A549 (cell line): Measurements from ENCODE around the gene PODXL2.

Experiments
- CHD2 ChIP-seq: fragments of 150-350 bp; IDR thresholded peaks from 2 replicates; pipeline ENCODE4 v1.6.1; 2014; ENCODE audit warnings: low read length; ENCODE audit not compliant: partially characterized antibody
- ESRRA ChIP-seq: fragments of 150-350 bp; IDR thresholded peaks from 2 replicates; pipeline ENCODE4 v1.6.1; 2014; ENCODE audit warnings: mild to moderate bottlenecking, low read length, borderline replicate concordance
- MAFK ChIP-seq: fragments of 450-650 bp; IDR thresholded peaks from 2 replicates; pipeline ENCODE4 v1.6.1; 2014; ENCODE audit not compliant: partially characterized antibody
- POLR2A ChIP-seq: IDR thresholded peaks from 2 replicates; pipeline ENCODE4 v1.6.1; 2012; ENCODE audit warnings: mild to moderate bottlenecking, low read length
- POLR2AphosphoS2 ChIP-seq: conservative IDR thresholded peaks from 2 replicates; pipeline ENCODE4 v1.6.1; 2012; ENCODE audit warnings: low read length, improper control_type of control experiment, inconsistent platforms
- RAD21 ChIP-seq, 2 experiments: fragments of >200 bp in 1 of 2; sonication (Bioruptor Twin) in 1 of 2; formaldehyde crosslinking in 1 of 2; IDR thresholded peaks in 1 of 2; conservative IDR thresholded peaks in 1 of 2; 2 replicates in 1 of 2; 3 replicates in 1 of 2; pipeline ENCODE4 v1.6.1; 2012 to 2018; ENCODE audit warnings: inconsistent platforms in 1 of 2
- REST ChIP-seq: fragments of 200-600 bp; sonication (generic); IDR thresholded peaks from 2 replicates; pipeline ENCODE4 v1.6.1; 2016; ENCODE audit warnings: antibody characterized with exemption, mild to moderate bottlenecking, moderate library complexity
- SMC3 ChIP-seq: fragments of >200 bp; sonication (Bioruptor Twin); formaldehyde crosslinking; IDR thresholded peaks from 3 replicates; pipeline ENCODE4 v1.6.1; 2018; ENCODE audit warnings: inconsistent platforms
- USF2 ChIP-seq: fragments of 450-650 bp; IDR thresholded peaks from 2 replicates; pipeline ENCODE4 v1.6.1; 2014; ENCODE audit warnings: antibody characterized with exemption
- ZFP36 ChIP-seq: fragments of 450-650 bp; IDR thresholded peaks from 2 replicates; pipeline ENCODE4 v1.6.1; 2014; ENCODE audit warnings: borderline replicate concordance; ENCODE audit not compliant: partially characterized antibody
- TF ChIP-seq, protein P1 (sequence below): fragments of >200 bp; sonication (Bioruptor Twin); formaldehyde crosslinking; IDR thresholded peaks from 3 replicates; pipeline ENCODE4 v1.5.1; 2016

DNA sequence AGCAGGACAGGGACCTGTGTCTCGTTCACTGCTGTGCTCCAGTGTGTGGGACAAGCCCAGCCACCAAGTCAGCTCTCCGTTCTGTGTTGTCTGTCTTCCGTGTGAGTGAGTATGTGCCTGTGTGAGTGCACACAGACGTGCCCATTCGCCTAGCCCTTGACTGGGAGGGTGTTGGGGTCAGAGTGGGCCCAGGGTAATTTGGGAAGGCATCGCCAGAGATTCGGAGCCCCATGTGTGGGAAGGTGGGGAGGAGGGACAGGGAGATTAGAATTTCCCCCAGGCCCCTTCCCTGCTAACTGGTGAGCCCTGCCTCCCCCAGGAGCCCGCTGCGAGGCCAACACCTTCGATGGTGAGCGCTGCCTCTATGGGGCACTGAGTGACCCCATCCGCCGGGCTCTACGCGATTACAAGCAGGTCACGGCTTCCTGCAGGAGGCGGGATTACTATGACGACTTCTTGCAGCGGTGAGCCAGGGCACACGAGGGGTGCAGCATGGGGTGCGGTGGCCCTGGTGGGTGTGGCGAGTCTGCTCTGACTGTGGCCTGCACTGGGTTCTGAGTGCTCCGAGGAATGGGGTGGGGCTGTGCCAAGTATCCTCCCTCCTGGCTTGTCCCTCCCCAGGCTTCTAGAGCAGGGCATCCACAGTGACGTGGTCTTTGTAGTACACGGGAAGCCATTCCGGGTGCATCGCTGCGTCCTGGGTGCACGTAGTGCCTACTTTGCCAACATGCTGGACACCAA, 46.8 kb downstream of the PODXL2 start:
- TF ChIP-seq, protein P1, sequence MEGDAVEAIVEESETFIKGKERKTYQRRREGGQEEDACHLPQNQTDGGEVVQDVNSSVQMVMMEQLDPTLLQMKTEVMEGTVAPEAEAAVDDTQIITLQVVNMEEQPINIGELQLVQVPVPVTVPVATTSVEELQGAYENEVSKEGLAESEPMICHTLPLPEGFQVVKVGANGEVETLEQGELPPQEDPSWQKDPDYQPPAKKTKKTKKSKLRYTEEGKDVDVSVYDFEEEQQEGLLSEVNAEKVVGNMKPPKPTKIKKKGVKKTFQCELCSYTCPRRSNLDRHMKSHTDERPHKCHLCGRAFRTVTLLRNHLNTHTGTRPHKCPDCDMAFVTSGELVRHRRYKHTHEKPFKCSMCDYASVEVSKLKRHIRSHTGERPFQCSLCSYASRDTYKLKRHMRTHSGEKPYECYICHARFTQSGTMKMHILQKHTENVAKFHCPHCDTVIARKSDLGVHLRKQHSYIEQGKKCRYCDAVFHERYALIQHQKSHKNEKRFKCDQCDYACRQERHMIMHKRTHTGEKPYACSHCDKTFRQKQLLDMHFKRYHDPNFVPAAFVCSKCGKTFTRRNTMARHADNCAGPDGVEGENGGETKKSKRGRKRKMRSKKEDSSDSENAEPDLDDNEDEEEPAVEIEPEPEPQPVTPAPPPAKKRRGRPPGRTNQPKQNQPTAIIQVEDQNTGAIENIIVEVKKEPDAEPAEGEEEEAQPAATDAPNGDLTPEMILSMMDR: no peak
- TF ChIP-seq USF2 (no peak), RAD21 (conservative IDR thresholded peaks at IDR 0.05 in 1 of 2, IDR thresholded peaks at IDR 0.05 in 1 of 2) (no peak), ESRRA (no peak), ZFP36 (no peak), MAFK (no peak), REST (no peak), POLR2A (no peak), SMC3 (no peak), POLR2AphosphoS2 (no peak), CHD2 (no peak)
